ENCODE data around the gene IFNL4. TPM values are rescaled to one million over a fixed set of nuclear protein-coding genes. Genes with fewer than 3 reads are reported as not detected.

IFNL4 gene
- total and polyA plus RNA-seq, 2 of the 13 experiments (the other 11 are each of a cell fraction or from before 2014, with no cell fraction given): not detected

GRCh38 chr19:39251846-39252245, 3.2 kb upstream of the IFNL4 start:
- ChIA-PET CTCF (ENCODE audit: low intra/inter-chr PET ratio, low total read pairs) (no interaction called here), POLR2A (no interaction called here)
- H4K20me1 ChIP-seq (ENCODE audit: insufficient read depth, low read length): no peaks in the 10 kb centered on the region
- TF ChIP-seq ZZZ3 (CRISPR knock-in tag; IDR thresholded peaks at IDR 0.05; ENCODE audit: borderline replicate concordance) (no peak), BRF2 (CRISPR knock-in tag; IDR thresholded peaks at IDR 0.05) (no peak), HIVEP1 (CRISPR knock-in tag; IDR thresholded peaks at IDR 0.05) (no peak)
- TF ChIP-seq, protein P1, sequence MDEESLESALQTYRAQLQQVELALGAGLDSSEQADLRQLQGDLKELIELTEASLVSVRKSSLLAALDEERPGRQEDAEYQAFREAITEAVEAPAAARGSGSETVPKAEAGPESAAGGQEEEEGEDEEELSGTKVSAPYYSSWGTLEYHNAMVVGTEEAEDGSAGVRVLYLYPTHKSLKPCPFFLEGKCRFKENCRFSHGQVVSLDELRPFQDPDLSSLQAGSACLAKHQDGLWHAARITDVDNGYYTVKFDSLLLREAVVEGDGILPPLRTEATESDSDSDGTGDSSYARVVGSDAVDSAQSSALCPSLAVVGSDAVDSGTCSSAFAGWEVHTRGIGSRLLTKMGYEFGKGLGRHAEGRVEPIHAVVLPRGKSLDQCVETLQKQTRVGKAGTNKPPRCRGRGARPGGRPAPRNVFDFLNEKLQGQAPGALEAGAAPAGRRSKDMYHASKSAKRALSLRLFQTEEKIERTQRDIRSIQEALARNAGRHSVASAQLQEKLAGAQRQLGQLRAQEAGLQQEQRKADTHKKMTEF (CRISPR knock-in tag; IDR thresholded peaks at IDR 0.05): no peak
- DNase-seq (ENCODE audit: low spot score): no peak
- no peak for FAIRE-seq
- H2AFZ ChIP-seq (ENCODE audit: low read length): no peak overlapping the region
- in situ Hi-C loops (cut with HindIII; ENCODE audit: extremely low pct_ligation_motif_present, low pct_unique_long_range_greater_than_20kb): no loop called here
- H3K9me3 ChIP-seq (ENCODE audit: low read length): no peaks in the 10 kb centered on the region
- 13% methylated on average over 3 of the region's 3 CpGs for WGBS (ENCODE audit: low lambda C conversion rate)
- H3K4me1 ChIP-seq (ENCODE audit: insufficient read depth, low read length): peaks cover 10% of the 10 kb centered on the region
- intact Hi-C loops (cut with micrococcal nuclease; ENCODE audit: unreplicated experiment): no loop called here
- H3K27ac ChIP-seq (ENCODE audit: extremely low read length, insufficient read depth, low read length): no peak overlapping the region
- no peak overlapping the region for H3K4me3 ChIP-seq (replicated peaks in 1 of 3; ENCODE audit: insufficient read depth in 1 of 3, low read depth in 2 of 3, low read length in 3 of 3)
- no peaks in the 10 kb centered on the region for H3K36me3 ChIP-seq (replicated peaks in 1 of 2; ENCODE audit: control insufficient read depth in 1 of 2, insufficient read depth in 2 of 2, low read length in 2 of 2)
- BruUV-seq (replicated peaks): no TSS peak
- H3K4me2 ChIP-seq (ENCODE audit: low read depth, low read length): no peak overlapping the region
- no peaks in the 10 kb centered on the region for H3K79me2 ChIP-seq (ENCODE audit: insufficient read depth, low read length)
- H3K9ac ChIP-seq (ENCODE audit: insufficient read depth, low read depth, low read length): no peak overlapping the region
- no peak for ATAC-seq
- H3K27me3 ChIP-seq (ENCODE audit: control insufficient read depth in 1 of 2, insufficient read depth in 2 of 2, low read length in 2 of 2): peaks cover 0 to 6% of the 10 kb centered on the region in 2 experiments; a peak in 1 of 5 replicates

DNA sequence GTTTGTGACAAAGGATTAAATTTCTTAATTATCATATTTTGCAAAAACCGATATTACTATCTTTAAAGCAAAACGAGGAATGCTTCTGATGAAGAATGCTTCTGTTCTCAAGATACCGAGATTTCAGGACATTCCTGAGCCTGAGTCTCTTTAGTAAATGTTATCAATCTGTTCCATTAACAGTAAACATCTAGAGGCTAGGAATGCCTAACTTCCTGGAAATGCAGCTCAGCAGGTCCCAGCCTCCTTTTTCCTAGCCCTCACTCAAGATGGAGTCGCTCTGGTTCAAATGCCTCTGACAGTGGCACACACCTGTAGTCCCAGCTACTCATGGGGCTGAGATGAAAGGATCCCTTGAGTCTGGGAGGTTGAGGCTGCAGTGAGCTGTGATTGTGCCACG, 2.4 kb upstream of the IFNL4 start:
- Histone ChIP-seq H3K79me2 (ENCODE audit: insufficient read depth, low read length) (no peaks in the 10 kb centered on the region), H3K9me3 (ENCODE audit: low read length) (no peaks in the 10 kb centered on the region), H4K20me1 (ENCODE audit: insufficient read depth, low read length) (no peaks in the 10 kb centered on the region), H3K4me3 (replicated peaks in 1 of 3; ENCODE audit: insufficient read depth in 1 of 3, low read depth in 2 of 3, low read length in 3 of 3) (no peak overlapping the region), H3K4me2 (ENCODE audit: low read depth, low read length) (no peak overlapping the region), H3K36me3 (replicated peaks in 1 of 2; ENCODE audit: control insufficient read depth in 1 of 2, insufficient read depth in 2 of 2, low read length in 2 of 2) (no peaks in the 10 kb centered on the region), H3K9ac (ENCODE audit: insufficient read depth, low read depth, low read length) (no peak overlapping the region), H3K27ac (ENCODE audit: extremely low read length, insufficient read depth, low read length) (no peak overlapping the region), H3K4me1 (ENCODE audit: insufficient read depth, low read length) (peaks cover 10% of the 10 kb centered on the region), H2AFZ (ENCODE audit: low read length) (no peak overlapping the region), H3K27me3 (ENCODE audit: control insufficient read depth in 1 of 2, insufficient read depth in 2 of 2, low read length in 2 of 2) (peaks cover 0 to under 1% of the 10 kb centered on the region in 2 experiments; a peak in 1 of 5 replicates)
- DNase-seq (ENCODE audit: low spot score) (no peak), ATAC-seq (no peak), FAIRE-seq (no peak)
- no TSS peak for BruUV-seq (replicated peaks)
- POLR2A ChIA-PET: no interaction called here
- in situ Hi-C loops (cut with HindIII; ENCODE audit: extremely low pct_ligation_motif_present, low pct_unique_long_range_greater_than_20kb) (no loop called here), intact Hi-C loops (cut with micrococcal nuclease; ENCODE audit: unreplicated experiment) (no loop called here)
- CTCF ChIA-PET (ENCODE audit: low intra/inter-chr PET ratio, low total read pairs): no interaction called here
- no peak for TF ChIP-seq SNAI1 (CRISPR knock-in tag; IDR thresholded peaks at IDR 0.05; ENCODE audit: borderline replicate concordance)
- TF ChIP-seq SYNCRIP (IDR thresholded peaks at IDR 0.05; ENCODE audit: insufficient read depth, low read depth, low read length): no peak
- TF ChIP-seq NCOA1 (CRISPR knock-in tag; IDR thresholded peaks at IDR 0.05): no peak
- TF ChIP-seq, protein P2, sequence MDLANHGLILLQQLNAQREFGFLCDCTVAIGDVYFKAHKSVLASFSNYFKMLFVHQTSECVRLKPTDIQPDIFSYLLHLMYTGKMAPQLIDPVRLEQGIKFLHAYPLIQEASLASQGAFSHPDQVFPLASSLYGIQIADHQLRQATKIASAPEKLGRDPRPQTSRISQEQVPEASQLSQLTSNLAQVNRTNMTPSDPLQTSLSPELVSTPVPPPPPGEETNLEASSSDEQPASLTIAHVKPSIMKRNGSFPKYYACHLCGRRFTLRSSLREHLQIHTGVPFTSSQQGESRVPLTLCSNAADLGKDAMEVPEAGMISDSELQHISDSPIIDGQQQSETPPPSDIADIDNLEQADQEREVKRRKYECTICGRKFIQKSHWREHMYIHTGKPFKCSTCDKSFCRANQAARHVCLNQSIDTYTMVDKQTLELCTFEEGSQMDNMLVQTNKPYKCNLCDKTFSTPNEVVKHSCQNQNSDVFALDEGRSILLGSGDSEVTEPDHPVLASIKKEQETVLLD (CRISPR knock-in tag; IDR thresholded peaks at IDR 0.05; ENCODE audit: low read depth): no peak
- 10% methylated on average over 5 of the region's 5 CpGs for WGBS (ENCODE audit: low lambda C conversion rate)

All from HepG2 (cell line).